HL-60 (cell line): ENCODE data around the gene MTO1.

Experiments used
- DNase-seq, 2 experiments: peaks; one replicate each; pipeline ENCODE4 v3.0.0-alpha.2; 2010 to 2020; ENCODE audit warnings: low read depth in 1 of 2, low spot score in 1 of 2
- H3K27ac ChIP-seq: fragments of 250-450 bp; sonication (Bioruptor Pico); replicated peaks from 2 replicates; pipeline ENCODE4 v1.5.1; 2020; ENCODE audit warnings: mild to moderate bottlenecking, moderate library complexity
- H3K27me3 ChIP-seq: fragments of 250-450 bp; sonication (Bioruptor Pico); 2 replicates; pipeline ENCODE4 v1.5.1; 2021; ENCODE audit warnings: mild to moderate bottlenecking, moderate library complexity; ENCODE audit not compliant: insufficient read depth, poor library complexity, severe bottlenecking
- H3K4me3 ChIP-seq: replicated peaks from 2 replicates; pipeline ENCODE4 v1.5.1; 2011; ENCODE audit warnings: mild to moderate bottlenecking, control low read depth, low read length; ENCODE audit not compliant: insufficient read depth
- CTCF ChIP-seq: IDR thresholded peaks from one replicate; pipeline ENCODE4 v1.5.1; 2011; ENCODE audit warnings: low read length, control low read depth, inconsistent platforms; ENCODE audit not compliant: insufficient read depth
- GABPA ChIP-seq: IDR thresholded peaks from 2 replicates; pipeline ENCODE4 v1.6.1; 2012; ENCODE audit warnings: low read depth
- POLR2AphosphoS5 ChIP-seq: IDR thresholded peaks from 2 replicates; pipeline ENCODE4 v1.6.1; 2012; ENCODE audit warnings: low read depth
- REST ChIP-seq: IDR thresholded peaks from 2 replicates; pipeline ENCODE4 v1.6.1; 2012; ENCODE audit warnings: low read depth; ENCODE audit not compliant: insufficient replicate concordance
- SPI1 ChIP-seq: IDR thresholded peaks from 2 replicates; pipeline ENCODE4 v1.6.1; 2012; ENCODE audit warnings: low read depth, mild to moderate bottlenecking, borderline replicate concordance

Gene MTO1

GRCh38 chr6:73484438-73484837, 22.9 kb downstream of the MTO1 start:
- no peaks in the 10 kb centered on the region for H3K27me3 ChIP-seq
- no peak overlapping the region for H3K27ac ChIP-seq
- no peak for DNase-seq
- H3K4me3 ChIP-seq = no peak overlapping the region
- TF ChIP-seq REST = no peak
- no peak for TF ChIP-seq GABPA
- TF ChIP-seq CTCF = no peak
- TF ChIP-seq POLR2AphosphoS5 = no peak
- TF ChIP-seq SPI1 = no peak

- Histone ChIP-seq H3K27ac (no peak overlapping the region), H3K27me3 (no peaks in the 10 kb centered on the region), H3K4me3 (no peak overlapping the region)
- TF ChIP-seq GABPA (no peak), SPI1 (no peak), CTCF (no peak), REST (no peak), POLR2AphosphoS5 (no peak)
- no peak for DNase-seq
These were observed 25.9 kb downstream of the MTO1 start for GRCh38 chr6:73487473-73487872.

GRCh38 chr6:73491377-73491776, 29.8 kb downstream of the MTO1 start:
- Histone ChIP-seq H3K4me3 (no peak overlapping the region), H3K27me3 (no peaks in the 10 kb centered on the region), H3K27ac (no peak overlapping the region)
- no peak for DNase-seq
- TF ChIP-seq CTCF = no peak
- TF ChIP-seq REST = no peak
- TF ChIP-seq GABPA = no peak
- TF ChIP-seq POLR2AphosphoS5 = no peak
- no peak for TF ChIP-seq SPI1
